Ishikawa (cell line): ENCODE measurements around the gene SLC6A12.

ENCODE experiments used
- CEBPB ChIP-seq: IDR thresholded peaks from 2 replicates; pipeline ENCODE4 v1.6.1; 2012
- CREB1 ChIP-seq: IDR thresholded peaks from 2 replicates; pipeline ENCODE4 v1.6.1; 2012; ENCODE audit warnings: low read depth
- EGR1 ChIP-seq: IDR thresholded peaks from 2 replicates; pipeline ENCODE4 v1.6.1; 2012
- EP300 ChIP-seq: IDR thresholded peaks from 2 replicates; pipeline ENCODE4 v1.6.1; 2012; ENCODE audit warnings: borderline replicate concordance
- FOXM1 ChIP-seq: IDR thresholded peaks from 2 replicates; pipeline ENCODE4 v1.6.1; 2012; ENCODE audit warnings: low read depth, borderline replicate concordance
- NFIC ChIP-seq: IDR thresholded peaks from 2 replicates; pipeline ENCODE4 v1.6.1; 2012
- RAD21 ChIP-seq: IDR thresholded peaks from 2 replicates; pipeline ENCODE4 v1.6.1; 2012; ENCODE audit warnings: low read depth
- TAF1 ChIP-seq: IDR thresholded peaks from 2 replicates; pipeline ENCODE4 v1.6.1; 2012; ENCODE audit warnings: low read depth, mild to moderate bottlenecking
- TCF12 ChIP-seq: IDR thresholded peaks from 2 replicates; pipeline ENCODE4 v1.6.1; 2012; ENCODE audit warnings: low read depth
- TEAD4 ChIP-seq: IDR thresholded peaks from 2 replicates; pipeline ENCODE4 v1.6.1; 2012
- YY1 ChIP-seq: IDR thresholded peaks from 2 replicates; pipeline ENCODE4 v1.6.1; 2012; ENCODE audit warnings: low read depth
- ZBTB7A ChIP-seq: IDR thresholded peaks from 2 replicates; pipeline ENCODE4 v1.6.1; 2012; ENCODE audit warnings: low read depth
- TF ChIP-seq, protein P1 (sequence below): IDR thresholded peaks from 2 replicates; pipeline ENCODE4 v1.6.1; 2012
- TF ChIP-seq, protein P2 (sequence below): IDR thresholded peaks from 2 replicates; pipeline ENCODE4 v1.6.1; 2012; ENCODE audit warnings: low read depth, mild to moderate bottlenecking
- TF ChIP-seq, protein P3 (sequence below): IDR thresholded peaks from 2 replicates; pipeline ENCODE4 v1.6.1; 2012

Gene SLC6A12

DNA sequence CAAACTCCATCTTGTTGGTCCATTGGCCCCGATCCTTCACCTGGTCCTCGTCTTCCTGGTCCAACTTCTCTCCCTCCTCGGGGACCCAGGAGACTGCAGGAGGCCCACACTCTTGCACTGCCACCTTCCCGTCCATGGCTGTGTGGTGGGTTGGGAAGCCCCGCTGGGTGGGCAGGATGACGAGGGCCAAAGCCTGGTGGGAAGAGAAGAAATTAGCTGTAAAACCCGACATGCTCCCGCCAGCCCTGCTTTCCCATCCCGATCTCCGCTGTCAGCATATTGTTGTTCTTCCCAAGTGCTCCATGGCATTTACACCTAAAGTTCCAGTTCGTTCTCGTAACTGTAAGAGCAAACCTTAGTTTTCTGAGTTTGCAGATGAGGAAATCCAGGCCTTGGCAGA is 4.1 kb downstream of the SLC6A12 start:
- TF ChIP-seq CEBPB (no peak), ZBTB7A (no peak), TCF12 (no peak), TEAD4 (no peak), EP300 (no peak), EGR1 (no peak), RAD21 (no peak), TAF1 (no peak), YY1 (no peak)
- TF ChIP-seq, protein P1, sequence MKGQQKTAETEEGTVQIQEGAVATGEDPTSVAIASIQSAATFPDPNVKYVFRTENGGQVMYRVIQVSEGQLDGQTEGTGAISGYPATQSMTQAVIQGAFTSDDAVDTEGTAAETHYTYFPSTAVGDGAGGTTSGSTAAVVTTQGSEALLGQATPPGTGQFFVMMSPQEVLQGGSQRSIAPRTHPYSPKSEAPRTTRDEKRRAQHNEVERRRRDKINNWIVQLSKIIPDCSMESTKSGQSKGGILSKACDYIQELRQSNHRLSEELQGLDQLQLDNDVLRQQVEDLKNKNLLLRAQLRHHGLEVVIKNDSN: no peak
- TF ChIP-seq, protein P2, sequence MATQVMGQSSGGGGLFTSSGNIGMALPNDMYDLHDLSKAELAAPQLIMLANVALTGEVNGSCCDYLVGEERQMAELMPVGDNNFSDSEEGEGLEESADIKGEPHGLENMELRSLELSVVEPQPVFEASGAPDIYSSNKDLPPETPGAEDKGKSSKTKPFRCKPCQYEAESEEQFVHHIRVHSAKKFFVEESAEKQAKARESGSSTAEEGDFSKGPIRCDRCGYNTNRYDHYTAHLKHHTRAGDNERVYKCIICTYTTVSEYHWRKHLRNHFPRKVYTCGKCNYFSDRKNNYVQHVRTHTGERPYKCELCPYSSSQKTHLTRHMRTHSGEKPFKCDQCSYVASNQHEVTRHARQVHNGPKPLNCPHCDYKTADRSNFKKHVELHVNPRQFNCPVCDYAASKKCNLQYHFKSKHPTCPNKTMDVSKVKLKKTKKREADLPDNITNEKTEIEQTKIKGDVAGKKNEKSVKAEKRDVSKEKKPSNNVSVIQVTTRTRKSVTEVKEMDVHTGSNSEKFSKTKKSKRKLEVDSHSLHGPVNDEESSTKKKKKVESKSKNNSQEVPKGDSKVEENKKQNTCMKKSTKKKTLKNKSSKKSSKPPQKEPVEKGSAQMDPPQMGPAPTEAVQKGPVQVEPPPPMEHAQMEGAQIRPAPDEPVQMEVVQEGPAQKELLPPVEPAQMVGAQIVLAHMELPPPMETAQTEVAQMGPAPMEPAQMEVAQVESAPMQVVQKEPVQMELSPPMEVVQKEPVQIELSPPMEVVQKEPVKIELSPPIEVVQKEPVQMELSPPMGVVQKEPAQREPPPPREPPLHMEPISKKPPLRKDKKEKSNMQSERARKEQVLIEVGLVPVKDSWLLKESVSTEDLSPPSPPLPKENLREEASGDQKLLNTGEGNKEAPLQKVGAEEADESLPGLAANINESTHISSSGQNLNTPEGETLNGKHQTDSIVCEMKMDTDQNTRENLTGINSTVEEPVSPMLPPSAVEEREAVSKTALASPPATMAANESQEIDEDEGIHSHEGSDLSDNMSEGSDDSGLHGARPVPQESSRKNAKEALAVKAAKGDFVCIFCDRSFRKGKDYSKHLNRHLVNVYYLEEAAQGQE: no peak
- TF ChIP-seq, protein P3, sequence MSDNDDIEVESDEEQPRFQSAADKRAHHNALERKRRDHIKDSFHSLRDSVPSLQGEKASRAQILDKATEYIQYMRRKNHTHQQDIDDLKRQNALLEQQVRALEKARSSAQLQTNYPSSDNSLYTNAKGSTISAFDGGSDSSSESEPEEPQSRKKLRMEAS: no peak

DNA sequence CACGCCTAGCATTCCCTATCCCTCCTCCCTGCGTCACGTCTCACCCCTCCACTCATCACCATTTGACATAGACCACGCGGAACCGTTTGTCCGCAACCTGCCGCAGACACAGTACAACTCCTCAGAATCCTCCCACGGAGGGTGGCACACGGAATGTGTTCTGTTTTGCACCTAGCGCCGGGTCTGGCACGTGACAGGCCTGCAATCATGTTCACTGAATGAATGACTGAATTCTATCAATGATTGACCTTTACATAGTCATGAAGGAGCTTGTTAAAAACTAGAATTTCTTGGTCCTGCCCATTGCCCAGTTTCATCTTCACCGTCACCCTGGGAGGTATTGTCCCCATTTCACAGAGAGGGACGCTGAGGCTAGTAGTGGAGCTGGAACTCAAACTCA is 4.7 kb downstream of the SLC6A12 start:
- no peak for TF ChIP-seq EGR1
- no peak for TF ChIP-seq TAF1
- TF ChIP-seq NFIC: no peak
- TF ChIP-seq TCF12: no peak
- TF ChIP-seq, protein P1: no peak
- TF ChIP-seq CEBPB: no peak
- TF ChIP-seq, protein P2: no peak
- no peak for TF ChIP-seq EP300
- no peak for TF ChIP-seq YY1
- TF ChIP-seq ZBTB7A: no peak
- no peak for TF ChIP-seq TEAD4

DNA sequence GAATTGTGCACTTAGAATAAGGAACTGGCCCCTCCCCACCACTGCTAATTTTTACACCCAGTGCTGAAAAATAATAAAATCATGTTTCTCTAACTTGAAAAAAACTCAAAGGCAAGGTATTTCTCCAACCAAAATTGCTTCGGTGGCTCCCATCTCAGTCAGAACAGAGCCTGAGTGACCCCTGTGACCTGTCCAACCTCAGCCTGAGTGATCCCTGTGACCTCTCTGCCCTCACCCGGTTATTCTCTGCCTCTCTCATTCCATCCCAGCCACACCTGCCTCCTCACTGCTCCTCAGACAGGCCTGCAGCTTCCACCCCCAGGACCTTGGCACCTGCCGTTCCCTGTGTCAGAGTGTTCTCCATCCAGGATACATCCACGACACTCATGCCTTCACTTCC is 5.1 kb downstream of the SLC6A12 start:
- TF ChIP-seq CREB1 (no peak), EP300 (no peak), RAD21 (no peak), TEAD4 (no peak), ZBTB7A (no peak), NFIC (no peak), TAF1 (no peak), CEBPB (no peak), FOXM1 (no peak), TCF12 (no peak), EGR1 (no peak), YY1 (no peak)
- TF ChIP-seq, protein P3: no peak
- TF ChIP-seq, protein P2: no peak
- TF ChIP-seq, protein P1: no peak

DNA sequence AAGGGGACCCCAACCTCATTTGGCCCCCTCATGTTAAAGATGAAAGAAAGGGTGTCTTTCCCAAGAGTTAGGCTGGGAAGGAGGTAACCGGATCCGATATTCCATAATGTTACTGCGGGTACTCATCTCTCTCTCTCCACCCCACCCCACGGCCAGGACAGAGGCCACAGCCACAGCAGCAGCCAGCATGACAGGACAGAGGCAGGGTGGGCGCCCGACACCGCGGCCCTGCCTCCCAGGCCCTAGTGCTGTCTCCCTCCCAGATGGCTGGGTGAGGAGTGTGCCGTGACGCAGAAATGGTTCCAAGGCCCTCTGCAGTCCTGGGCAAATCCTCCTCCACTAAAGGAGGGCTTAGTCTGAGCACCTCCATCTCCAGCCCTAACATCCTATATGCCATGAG is 6.2 kb downstream of the SLC6A12 start:
- no peak for TF ChIP-seq EGR1
- TF ChIP-seq CEBPB: no peak
- no peak for TF ChIP-seq TEAD4
- no peak for TF ChIP-seq FOXM1
- TF ChIP-seq, protein P2: no peak
- no peak for TF ChIP-seq YY1
- TF ChIP-seq ZBTB7A: no peak
- no peak for TF ChIP-seq CREB1
